SK-N-MC (cell line): ENCODE data around the gene CNOT1.
"Not testable (repeated sequence)": the region's sequence is repeated elsewhere in the genome, so short reads cannot be mapped to it uniquely, and the experiment has no call there.

Source experiments
- DNase-seq: peaks from one replicate; pipeline ENCODE4 v3.0.0-alpha.2; 2011; ENCODE audit warnings: low read depth, low spot score
- H3K27ac ChIP-seq: fragments of 200-600 bp; sonication (generic); 2 replicates; pipeline ENCODE4 v1.5.1; 2016; ENCODE audit warnings: mixed run types
- H3K36me3 ChIP-seq: fragments of 200-600 bp; sonication (generic); 2 replicates; pipeline ENCODE4 v1.6.1; 2017; ENCODE audit warnings: antibody characterized with exemption, low read length, mixed read lengths; ENCODE audit not compliant: insufficient read depth
- H3K4me3 ChIP-seq: fragments of 200-600 bp; sonication (generic); 2 replicates; pipeline ENCODE4 v1.5.1; 2016
- H3K9ac ChIP-seq: fragments of 200-600 bp; sonication (generic); 2 replicates; pipeline ENCODE4 v1.8.0; 2017; ENCODE audit warnings: mixed run types, mixed read lengths; ENCODE audit not compliant: insufficient read length
- H3K9me3 ChIP-seq: fragments of 200-600 bp; sonication (generic); 2 replicates; pipeline ENCODE4 v1.6.1; 2017; ENCODE audit warnings: low read depth, mild to moderate bottlenecking, antibody characterized with exemption, low read length, moderate library complexity, mixed read lengths
- EZH2 ChIP-seq: fragments of 200-600 bp; sonication (generic); IDR thresholded peaks from one replicate; pipeline ENCODE4 v1.6.1; 2017; ENCODE audit warnings: antibody characterized with exemption
- FOXP2 ChIP-seq: optimal IDR thresholded peaks from 2 replicates; pipeline ENCODE3; 2011; ENCODE audit warnings: mild to moderate bottlenecking, moderate library complexity; ENCODE audit not compliant: insufficient read depth; ENCODE audit errors: extremely low read length, control extremely low read depth
- POLR2AphosphoS5 ChIP-seq: IDR thresholded peaks from 2 replicates; pipeline ENCODE4 v1.6.1; 2012; ENCODE audit warnings: mild to moderate bottlenecking, low read depth, low read length, borderline replicate concordance

The CNOT1 gene

DNA sequence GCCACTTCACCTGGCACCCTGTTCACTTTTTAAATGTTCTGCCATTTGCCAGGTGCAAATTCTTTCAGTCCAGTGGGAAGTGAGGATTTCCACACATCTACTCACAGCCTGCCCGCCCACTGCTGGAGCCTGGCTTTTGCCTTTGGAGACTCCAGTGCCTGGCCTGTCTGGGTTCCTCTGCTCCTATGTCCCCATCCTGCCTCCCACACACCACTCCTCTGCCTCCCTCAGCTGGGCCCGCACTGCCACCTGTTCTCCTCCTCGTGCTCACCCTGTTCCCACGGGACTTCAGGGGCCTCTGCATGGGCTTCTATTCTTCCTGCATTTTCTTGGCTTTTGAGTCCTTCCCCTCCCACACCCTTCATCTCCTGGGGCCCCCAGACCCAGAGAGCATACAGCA is 137.6 kb downstream of the CNOT1 start:
- H3K4me3 ChIP-seq, result no peak overlapping the region
- no peaks in the 10 kb centered on the region for H3K36me3 ChIP-seq
- H3K9me3 ChIP-seq, result no peaks in the 10 kb centered on the region
- no peak for DNase-seq
- TF ChIP-seq POLR2AphosphoS5 (no peak), FOXP2 (no peak), EZH2 (no peak)
- H3K9ac ChIP-seq, result no peak overlapping the region
- H3K27ac ChIP-seq, result no peak overlapping the region

DNA sequence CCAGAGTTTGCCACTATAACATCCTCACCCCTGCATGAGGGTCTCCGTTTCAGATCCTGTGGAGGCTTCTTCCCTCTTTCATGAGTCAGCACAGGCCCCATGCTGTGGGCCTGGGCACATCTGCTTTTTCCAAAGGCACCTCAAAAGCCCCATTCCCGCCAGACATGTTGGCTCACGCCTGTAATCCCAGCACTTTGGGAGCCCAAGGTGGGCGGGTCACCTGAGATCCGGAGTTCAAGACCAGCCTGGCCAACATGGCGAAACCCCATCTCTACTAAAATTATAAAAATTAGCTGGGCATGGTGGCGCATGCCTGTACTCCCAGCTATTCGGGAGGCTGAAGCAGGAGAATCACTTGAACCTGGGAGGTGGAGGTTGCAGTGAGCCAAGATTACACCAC is 139.1 kb downstream of the CNOT1 start:
- not testable (repeated sequence) for H3K9ac ChIP-seq, H3K27ac ChIP-seq, H3K4me3 ChIP-seq, H3K9me3 ChIP-seq, H3K36me3 ChIP-seq, DNase-seq

DNA sequence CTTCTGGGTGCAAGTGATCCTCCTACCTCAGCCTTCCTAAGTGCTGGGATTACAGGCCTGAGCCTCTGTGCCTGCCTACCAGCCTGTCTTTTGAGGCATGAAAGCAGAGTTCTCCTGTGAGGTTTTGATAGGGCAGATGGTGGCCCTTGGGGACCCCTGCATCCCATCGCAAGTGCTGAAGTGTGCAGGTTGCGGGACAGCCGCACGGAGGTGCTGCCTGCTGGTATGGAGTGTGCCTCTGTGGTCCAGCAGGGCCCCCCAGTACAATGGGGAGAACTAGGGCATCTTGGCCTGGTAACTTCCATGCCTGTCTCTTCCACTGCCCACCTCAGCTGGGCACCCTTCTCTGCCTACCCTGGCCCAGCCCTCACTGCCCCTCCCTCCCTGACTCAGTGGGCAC is 139.6 kb downstream of the CNOT1 start:
- TF ChIP-seq FOXP2 (no peak), EZH2 (no peak), POLR2AphosphoS5 (no peak)
- DNase-seq, result no peak
- no peak overlapping the region for H3K9ac ChIP-seq
- no peaks in the 10 kb centered on the region for H3K36me3 ChIP-seq
- H3K4me3 ChIP-seq, result no peak overlapping the region
- no peak overlapping the region for H3K27ac ChIP-seq
- H3K9me3 ChIP-seq, result no peaks in the 10 kb centered on the region

DNA sequence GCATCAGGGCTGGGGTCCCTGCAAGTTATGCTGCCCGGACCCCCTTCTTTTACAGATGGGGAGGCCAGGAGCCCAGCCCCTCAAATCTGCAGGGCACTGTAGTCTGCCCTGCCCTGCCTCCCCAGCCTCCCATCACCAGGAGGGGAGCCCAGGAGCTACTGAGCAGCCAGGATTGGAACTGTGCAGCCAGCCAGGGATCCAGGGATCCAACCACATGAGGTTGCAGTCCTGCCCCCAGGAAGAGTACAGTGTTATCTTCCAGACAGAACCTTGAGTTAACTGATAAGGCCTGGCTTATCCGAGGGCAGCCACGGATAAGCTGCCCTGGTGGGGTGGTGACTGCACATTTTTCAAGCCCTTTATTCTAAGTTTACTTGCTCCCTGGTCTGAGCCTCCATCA is 141.1 kb downstream of the CNOT1 start:
- no peaks in the 10 kb centered on the region for H3K36me3 ChIP-seq
- TF ChIP-seq EZH2 (no peak), POLR2AphosphoS5 (no peak), FOXP2 (no peak)
- H3K9me3 ChIP-seq, result no peaks in the 10 kb centered on the region
- no peak overlapping the region for H3K27ac ChIP-seq
- no peak for DNase-seq
- no peak overlapping the region for H3K4me3 ChIP-seq
- no peak overlapping the region for H3K9ac ChIP-seq

DNA sequence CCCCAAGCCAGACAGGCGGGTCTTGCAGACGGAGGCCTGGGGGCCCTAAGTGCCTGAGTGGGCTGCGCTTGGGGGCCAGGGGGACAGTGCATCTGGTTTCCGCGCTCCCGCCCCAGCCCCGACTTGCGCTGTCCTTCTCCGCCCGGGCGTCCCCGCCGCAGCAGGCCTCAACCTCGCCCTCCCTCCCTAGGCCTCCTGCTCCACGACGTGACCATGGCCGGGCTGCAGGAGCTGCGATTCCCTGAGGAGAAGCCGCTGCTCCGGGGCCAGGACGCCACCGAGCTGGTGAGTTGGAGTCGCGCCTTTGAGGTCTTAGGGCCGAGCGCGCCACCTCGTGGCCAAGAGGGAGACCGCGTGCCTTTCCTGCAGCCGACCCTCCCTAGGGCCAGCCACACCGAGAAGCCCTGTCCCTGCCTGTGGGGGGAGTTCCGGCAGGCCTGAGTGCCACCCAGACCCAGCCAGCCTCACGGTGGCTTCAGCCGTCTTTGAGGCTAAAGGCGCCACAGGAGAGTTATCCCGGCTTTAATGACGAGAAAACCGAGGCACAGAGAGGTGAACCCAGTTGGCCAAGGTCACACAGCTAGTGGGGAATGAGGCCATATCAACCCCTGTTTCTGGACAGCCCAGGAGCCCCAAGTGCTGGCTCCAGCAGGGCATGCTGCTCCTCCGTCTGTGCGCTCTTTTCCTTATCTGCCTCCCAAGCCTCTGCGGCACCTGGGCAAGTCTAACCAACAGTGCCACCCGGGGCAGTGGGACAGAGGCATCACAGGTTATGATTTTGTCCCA is 141.9 kb downstream of the CNOT1 start:
- Histone ChIP-seq H3K27ac (no peak overlapping the region), H3K36me3 (no peaks in the 10 kb centered on the region), H3K9me3 (no peaks in the 10 kb centered on the region), H3K4me3 (no peak overlapping the region), H3K9ac (no peak overlapping the region)
- TF ChIP-seq POLR2AphosphoS5 (no peak), EZH2 (no peak), FOXP2 (no peak)
- DNase-seq, result no peak

DNA sequence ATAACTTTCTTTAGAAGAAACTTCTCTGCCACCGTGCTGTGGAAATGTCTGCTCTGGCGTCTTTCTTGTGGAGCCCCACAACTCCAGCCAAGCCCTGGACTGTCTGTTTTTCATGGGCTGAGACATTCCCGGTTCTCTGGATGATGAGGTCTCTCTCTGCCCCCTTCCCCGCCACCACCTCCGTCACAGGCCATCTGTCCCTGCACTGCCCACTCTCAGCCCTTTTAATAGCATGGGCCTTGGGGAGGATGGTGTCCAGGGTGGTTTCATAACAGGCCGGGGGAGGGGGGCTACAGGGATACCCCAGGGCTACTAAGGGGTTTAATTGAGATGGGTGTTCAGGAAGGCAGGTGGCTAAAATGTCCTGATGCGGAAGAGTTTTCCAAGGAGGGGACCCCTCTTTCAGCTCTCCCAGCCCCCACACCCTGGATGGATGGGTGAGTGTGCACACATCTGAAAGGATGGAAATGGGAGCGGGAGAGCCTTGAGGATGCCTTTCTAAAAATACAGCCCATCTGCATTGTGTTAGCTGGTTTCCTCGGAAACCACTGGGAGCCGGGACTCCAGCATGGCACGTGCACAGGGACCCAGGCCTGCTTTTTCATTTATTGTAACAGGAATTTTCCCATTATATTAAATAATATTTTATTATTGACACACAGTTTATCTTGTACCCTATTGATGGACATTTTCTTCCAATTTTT is 144.3 kb downstream of the CNOT1 start:
- no peaks in the 10 kb centered on the region for H3K36me3 ChIP-seq
- TF ChIP-seq EZH2 (no peak), FOXP2 (no peak), POLR2AphosphoS5 (no peak)

DNA sequence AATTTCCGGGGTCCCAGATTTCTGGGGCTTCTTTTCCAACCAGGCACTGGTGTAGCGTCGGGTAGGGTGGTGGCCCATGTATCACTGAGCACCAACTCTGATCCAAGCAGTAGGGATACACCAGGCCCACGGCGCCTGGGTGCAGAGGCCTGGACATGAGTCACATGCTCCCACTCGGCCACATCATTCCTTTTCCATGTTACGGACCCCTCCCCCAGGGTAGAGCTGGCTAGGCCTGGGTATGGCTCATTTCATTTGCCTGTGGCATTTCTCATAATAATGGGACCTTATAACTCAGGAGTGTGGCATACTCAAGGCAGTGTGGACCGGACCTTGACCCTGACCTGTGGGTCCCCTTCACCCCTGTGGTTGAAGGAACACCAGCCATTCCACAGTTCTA is 147.7 kb downstream of the CNOT1 start:
- Histone ChIP-seq H3K36me3 (no peaks in the 10 kb centered on the region), H3K9me3 (no peaks in the 10 kb centered on the region), H3K27ac (no peak overlapping the region), H3K9ac (no peak overlapping the region), H3K4me3 (no peak overlapping the region)
- no peak for DNase-seq
- no peak for TF ChIP-seq FOXP2
- no peak for TF ChIP-seq POLR2AphosphoS5
- no peak for TF ChIP-seq EZH2

More for the DNA sequence above, 144.3 kb downstream of the CNOT1 start:
- no peak overlapping the region for H3K9ac ChIP-seq
- H3K9me3 ChIP-seq, result no peaks in the 10 kb centered on the region
- no peak overlapping the region for H3K27ac ChIP-seq
- no peak for DNase-seq
- H3K4me3 ChIP-seq, result no peak overlapping the region

DNA sequence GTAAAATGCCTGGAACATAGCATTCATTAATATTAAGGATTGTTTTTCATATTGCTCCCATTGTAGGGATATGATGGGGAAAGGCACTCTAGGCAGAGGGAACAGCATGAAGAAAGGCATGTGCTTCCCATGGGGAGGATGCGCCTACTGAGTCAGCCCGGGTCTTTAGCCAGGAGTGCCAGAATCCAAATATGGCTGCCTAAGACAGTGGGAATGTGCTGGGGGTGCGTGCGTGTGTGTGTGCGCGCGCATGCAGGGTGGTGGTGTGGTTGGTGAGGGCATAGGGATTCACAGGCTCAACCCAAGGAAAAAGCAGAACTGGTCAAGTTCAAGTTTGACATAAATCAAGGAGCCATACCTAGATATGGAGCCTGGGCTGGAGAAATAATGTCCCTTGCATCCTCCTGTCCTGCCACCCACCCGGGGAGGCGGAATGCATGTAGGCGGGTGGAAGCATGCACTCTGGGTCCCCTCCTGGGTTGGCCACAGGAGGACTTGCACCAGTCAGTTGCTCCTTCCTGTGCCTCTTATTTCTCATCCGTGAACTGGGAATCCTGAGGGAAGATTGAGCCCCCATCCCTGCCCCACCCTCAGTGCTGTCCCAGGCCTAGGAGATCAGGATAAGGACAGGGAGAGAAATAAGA is 148.3 kb downstream of the CNOT1 start:
- no peak overlapping the region for H3K27ac ChIP-seq
- DNase-seq, result no peak
- no peak overlapping the region for H3K4me3 ChIP-seq
- TF ChIP-seq FOXP2 (no peak), POLR2AphosphoS5 (no peak), EZH2 (no peak)
- no peaks in the 10 kb centered on the region for H3K36me3 ChIP-seq
- no peaks in the 10 kb centered on the region for H3K9me3 ChIP-seq
- no peak overlapping the region for H3K9ac ChIP-seq
